ENCODE data around the gene CCDC102B.
"Not testable (repeated sequence)": the region's sequence is repeated elsewhere in the genome, so short reads cannot be mapped to it uniquely, and the experiment has no call there.

The CCDC102B gene

DNA sequence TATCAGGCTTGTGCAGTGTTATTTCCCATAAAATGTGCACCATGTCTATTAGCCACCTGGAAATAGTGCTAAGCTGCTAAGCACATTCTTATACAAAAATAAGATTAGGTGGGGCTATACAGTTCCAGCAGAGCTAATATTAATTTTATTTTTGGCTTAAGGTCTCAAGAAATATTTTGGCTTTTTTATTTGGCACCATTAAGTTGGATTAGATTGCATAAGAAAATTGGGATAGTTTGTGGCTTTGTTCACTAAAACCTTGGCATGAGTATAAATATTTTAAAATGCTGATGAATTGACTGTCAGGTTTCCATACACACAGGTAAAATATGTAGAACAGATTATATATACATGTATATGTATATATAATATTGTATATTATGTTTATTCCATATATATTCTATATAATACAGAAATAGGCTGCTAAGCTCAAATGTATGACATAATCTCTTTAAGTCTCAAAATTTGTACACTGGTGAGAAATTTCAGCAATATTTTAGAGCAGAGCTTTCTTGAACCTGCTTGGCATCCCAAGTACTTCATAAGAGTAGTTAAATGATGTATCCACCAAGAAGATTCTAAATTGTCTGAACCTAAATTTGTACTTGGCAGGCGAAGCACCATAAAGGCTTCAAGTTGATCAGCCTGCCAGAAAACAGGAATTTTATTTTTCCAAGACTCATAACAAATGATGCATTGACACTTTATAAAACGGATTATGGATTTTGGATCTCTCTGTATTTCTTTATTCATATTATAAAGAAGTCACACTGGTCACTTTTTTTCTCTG lies 32.6 kb downstream of the CCDC102B start:
- DNase-seq: no peak

DNA sequence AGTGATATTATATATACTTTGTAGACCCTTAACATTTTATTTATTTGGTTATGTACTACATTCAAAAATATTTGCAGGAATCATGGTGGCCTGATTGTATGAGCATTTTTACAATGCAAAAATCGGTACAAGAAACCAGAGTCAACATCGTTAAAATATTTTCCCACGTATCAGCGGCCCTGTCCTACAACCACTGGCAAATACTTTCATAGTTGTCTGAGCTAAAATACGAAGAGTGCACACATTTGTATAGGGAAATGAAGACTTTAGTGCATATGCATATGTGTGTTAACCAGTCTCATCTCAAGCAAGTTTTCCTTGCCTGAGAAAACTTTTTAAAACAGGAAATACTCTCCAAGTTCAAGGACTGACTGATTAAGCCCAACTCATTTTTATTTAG lies 35.9 kb downstream of the CCDC102B start:
- DNase-seq: no peak

DNA sequence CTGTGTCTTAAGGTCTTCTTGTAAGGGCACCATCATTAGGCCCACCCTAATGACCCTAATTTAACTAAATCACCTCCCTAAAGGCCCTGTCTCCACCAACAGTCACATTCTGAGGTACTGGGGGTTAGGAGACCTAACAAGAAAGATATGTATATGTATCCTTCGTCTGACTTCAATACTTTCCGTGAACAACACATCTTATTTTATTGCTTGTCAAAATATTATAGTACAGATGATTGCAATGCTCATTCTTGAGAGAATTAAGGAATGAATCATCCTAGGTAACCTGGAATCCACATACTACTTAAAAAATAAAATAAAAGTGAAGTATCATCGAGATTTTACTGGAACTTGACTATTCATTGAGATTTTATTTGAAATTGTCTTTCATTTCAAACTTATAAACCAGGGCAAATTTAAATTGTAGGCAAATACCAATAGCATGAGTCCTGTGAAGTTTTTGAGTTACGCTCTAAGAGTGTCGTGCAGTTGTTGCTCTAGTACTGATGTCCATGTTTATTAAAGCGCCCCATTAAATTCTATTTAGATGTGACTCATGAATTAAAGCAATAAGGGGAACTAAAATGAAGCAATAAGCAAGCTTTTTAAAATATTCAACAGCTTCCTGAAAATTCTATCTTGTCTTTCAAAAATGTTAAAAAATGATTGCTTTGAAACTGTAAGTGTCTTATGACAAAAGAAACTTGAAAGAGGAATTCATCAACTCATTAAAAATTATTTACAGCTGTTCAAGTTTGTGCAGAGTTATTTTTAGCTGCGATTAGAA lies 40.0 kb downstream of the CCDC102B start:
- DNase-seq: no peak

DNA sequence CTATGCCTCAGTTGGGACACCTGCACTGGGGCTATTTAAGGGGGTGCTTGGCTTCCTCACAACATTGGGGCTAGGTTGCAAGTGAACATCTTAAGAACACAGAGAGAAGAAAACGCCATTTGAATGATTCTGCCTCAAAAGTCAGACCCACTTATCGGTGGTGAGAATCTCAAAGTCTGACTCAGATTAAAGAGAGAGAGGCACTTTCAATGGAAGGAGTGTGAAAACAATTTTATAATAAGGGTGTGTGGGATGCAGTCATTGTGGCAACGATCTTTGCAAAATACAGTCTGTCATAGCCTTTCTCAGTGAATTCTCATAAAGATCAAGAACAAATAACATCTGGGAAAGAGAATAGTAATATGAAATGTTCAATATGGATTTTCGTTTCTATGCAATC lies 41.8 kb downstream of the CCDC102B start:
- no peak for DNase-seq

DNA sequence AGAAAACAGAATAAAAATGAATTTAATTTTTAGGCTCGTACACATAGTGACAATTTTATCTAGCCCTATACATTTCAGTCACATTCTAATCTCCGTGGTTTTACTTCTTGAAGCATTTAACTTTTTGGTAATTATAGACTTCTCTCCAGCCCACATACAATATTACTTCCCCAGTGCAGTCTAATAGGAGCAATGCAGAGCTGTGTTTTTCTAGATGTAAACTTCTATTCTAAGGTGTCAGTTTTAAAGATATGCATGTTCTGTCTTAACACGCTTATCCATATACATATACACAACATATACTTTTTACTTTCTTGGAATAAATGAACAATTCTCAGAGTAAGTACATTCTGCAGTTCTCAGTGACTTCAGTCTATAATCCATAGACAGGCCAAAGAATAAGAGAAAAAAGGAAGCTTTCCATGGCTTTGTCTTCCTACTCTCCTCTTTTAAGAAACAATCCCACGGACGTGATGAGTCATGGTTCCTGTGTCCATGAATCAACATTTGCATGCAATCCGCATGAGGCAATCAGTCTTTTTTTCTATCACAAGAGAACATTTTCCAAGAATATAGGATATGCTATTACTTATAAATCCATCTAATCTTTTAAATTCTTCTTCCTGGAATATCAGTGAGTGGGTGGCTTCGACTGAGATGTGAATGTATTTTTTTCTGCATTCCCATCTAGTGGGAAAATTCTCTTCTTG lies 42.8 kb downstream of the CCDC102B start:
- peak in 1 of 2 donors; percentile 15 for DNase-seq

DNA sequence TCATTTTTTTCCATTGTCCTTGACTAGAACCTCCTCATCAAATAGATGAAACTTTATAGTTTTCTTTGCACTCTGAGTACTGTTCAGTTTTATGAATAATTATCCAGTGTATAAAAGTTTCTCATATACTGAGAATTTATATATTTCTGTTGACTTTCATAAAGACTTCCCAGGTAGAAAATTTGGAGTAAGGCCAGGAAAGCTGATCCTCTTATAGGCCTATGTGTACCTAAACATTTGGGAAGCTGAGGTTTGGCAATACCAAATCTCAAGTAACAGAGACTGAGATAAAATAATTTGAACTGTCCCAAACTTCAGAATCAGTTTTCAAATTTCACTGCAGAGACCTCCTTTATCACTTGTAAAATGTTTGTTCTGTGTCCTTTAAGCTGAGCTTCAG lies 43.4 kb downstream of the CCDC102B start:
- DNase-seq: no peak

DNA sequence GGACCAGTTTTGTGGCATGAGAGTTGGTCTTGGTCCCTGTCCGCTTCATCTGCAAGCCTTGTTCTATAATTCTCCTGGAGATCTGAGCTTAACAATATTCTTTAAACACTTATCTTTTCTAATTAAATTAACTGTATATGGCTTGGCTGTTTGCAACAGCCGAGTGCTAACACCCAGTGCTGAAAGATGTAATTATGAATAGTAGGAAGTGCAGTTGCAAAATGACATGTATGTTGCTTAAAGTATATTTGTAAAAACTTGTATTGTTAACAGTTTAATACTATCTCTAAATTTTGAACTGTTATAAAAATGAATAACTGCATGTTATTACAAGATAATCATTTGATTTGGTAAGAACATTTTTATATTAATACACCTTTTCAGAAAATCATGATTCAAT lies 45.1 kb downstream of the CCDC102B start:
- DNase-seq: no peak

DNA sequence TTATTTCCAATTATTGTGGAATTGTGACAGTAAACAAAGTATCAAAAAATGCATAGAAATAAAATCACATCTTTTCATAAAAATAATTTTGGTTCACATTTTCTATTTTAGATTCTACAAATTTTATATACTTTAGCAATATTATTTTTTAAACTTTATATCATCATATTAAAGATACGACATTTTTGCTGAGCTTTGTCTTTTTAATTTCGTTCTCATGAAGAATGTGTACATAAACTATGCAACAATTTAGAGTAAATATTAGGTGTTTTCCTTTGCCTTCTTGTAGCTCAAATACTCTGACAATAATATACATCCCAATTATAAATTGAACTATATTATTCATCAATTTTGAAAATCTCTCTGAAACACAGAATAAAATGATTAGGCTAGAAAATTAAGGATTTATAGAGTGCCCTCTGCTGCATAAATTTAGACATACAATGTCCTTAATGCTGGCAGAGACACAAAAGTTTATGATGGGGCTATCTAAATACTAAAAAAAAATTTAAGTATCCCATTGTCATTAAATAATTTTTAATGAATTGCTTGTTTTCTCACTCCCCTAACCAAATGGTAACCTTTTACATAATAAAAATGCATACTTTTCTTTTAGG lies 45.7 kb downstream of the CCDC102B start:
- no peak for DNase-seq

DNA sequence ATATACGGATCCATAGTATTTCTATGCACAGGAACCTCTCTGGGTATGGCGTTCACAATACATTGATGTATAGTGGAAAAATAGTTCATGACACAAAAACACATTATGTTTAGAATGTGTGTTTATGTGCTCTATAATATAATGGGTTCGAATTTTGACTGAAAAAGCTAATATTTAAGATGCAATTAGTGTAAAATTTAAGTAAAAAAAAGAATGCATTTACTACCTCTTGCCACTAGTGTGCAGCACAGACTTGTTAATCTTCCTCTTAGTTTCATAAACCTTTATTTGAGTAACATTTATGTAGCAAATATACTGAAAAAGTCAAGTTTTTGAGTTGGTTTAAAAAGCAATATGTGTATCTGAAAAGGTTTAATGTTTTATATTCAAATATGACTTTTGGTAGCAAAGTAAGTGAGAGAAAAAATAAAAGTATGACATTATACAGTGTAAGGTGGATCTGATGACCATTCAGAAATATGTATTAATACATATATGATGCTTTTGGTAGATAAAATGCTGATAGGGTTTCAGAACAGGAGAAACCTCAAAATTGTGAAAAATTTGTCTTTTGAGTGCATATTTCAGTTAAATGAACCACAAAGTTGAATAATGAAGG lies 49.4 kb downstream of the CCDC102B start:
- DNase-seq: peak in 1 of 2 donors; percentile 14

DNA sequence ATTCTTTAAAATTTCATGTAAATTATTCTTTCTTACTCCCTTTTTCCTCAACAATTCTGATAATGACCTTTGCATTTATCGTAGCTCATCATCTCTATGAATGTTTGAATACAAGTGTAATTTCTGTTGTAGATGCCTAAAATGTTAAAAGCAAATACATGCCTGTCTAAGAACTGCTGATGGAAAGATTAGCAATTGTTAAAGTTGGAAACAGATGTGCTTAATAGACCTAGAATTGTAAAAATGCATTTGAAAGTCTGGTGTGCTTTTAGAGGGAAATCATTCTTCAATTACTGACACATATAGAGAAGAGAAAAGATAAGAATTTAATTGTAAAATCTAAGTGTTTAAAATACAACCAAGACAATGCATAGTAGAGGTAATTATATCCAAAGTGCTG lies 50.4 kb downstream of the CCDC102B start:
- no peak for DNase-seq

DNA sequence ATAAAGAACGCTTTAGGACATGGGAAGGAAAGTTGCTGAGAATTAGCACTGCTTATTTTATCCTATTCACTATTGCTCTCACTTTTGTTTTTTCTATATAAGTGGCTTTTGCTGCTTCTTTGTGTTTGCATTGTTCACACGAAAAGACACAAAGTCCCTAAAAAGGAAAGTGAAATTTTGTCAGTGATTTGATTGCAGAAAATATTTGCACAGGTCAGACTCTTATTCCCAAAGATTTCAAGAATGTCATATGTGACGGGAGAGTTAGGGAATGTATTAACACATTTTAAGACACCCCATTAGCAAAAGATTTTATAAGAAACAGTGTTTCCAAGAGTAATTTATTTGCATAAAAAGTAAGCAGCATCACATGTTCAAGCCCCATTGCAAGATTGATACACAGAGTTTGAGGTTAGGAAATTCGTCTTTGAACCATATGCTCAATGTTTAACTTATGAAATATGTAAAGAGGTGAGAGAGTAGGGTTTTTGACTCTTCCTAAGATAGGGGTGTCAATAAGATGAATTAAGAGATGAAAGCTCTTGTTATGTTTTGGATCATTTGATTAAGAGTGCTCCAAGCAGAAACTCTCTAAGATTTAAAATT lies 57.0 kb downstream of the CCDC102B start:
- DNase-seq: no peak

DNA sequence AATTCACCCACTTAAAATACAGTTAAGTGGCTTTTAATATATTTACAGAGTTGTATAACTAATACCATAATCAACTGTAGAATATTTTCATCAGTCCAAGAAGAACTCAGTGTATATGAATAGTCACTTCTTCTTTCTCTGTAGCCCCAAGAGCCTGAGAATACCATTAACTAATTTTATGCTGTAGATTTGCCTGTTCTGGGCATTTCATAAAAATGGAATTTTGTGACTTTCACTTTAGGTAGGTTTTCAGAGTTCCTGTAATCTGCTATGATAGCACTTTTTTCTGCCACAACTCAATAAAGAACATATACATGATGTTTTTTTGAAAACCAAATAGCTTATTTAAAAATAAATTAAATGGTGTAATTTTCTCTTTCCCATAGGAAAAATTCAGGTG lies 57.6 kb downstream of the CCDC102B start:
- no peak for DNase-seq

DNA sequence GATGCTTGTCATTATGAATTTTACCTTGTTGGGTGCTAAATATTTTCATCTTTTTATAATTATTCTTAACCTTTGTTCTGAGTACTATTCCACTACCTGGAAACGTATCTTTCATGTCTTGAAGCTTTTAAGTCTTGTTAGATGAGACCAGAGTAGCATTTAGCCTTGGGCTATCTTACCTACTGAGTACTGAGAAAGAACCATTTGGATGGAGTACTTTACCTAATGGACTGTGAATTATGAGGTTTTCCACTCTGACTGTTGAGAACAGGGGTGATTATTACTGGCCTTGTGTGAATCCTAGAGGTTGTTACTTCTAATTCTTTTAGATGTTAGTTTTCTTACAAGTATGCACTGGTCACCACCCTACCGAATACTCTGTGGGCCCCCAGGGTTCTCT lies 63.5 kb downstream of the CCDC102B start:
- no peak for DNase-seq

DNA sequence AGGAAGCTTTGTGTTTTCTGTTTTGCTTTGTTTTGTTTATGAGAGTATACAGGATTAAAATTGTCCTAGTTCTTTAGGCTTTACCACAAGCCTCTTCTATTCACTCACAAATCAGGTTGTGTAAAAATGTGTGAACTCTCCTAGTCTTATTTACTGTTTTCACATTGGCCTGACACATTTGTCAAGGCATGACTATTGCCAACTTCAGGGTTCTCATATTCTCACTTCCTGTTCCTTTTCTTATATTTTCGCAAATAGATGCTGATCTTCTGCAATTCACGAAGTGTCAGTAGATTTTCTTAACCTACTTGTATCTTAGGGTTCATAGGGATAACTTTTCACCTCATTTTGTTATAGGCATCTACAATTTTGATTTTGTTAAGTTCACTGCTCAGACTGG lies 67.1 kb downstream of the CCDC102B start:
- DNase-seq: no peak

DNA sequence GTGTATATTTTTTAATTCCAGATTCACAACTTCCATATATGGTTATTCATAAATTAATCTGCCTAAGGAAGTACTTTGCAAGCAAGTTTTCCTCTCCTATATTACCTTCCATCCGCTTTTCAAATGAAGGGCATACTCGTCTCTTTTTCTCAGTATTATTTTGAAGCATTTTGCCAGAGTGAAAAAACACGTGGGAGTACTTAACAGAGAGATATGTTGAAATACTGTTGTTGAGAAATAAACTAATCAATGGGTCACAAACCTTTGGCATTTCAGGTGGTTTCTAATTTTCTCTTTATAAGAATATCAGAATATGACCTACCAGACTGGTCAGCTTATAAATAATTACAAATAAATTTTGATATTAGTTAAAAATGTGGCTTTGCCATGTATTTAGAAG lies 67.6 kb downstream of the CCDC102B start:
- no peak for DNase-seq

DNA sequence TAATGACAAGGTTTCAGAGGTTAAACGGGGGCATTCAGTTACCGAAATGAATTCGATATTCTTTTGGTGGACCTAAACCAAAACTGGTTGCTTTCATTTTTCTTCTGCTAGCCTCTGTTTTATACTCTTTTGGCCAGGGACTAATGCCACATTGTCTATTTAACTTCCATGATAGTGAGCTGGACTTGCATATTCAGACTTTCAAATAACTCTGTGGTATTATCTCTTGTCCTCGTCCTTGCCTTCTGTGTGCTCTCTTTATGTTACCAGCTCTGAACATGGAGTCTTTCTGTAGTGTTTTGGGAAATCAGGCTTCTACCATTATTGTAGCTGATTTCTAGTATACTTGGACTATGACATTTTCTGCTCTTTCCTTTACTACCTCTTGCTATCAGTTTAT lies 75.1 kb downstream of the CCDC102B start:
- DNase-seq: no peak

DNA sequence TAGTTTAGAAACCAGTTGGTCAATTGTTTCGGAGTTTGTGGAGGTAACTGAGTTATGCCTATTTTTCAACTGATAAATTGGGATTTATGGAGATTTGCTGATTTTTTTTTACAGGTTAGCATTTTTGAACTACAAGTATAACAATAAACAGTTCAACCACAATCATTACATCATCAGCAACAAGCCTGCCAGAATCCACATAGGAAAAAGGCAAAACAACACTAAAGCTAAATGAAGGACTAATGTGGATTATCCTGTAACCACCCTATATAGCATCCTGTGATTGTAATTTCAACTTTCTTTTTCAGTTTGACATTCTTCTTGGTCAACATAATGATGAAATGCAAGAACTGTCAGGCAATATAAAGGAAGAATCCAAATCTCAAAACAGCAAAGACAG lies 76.5 kb downstream of the CCDC102B start:
- no peak for DNase-seq

DNA sequence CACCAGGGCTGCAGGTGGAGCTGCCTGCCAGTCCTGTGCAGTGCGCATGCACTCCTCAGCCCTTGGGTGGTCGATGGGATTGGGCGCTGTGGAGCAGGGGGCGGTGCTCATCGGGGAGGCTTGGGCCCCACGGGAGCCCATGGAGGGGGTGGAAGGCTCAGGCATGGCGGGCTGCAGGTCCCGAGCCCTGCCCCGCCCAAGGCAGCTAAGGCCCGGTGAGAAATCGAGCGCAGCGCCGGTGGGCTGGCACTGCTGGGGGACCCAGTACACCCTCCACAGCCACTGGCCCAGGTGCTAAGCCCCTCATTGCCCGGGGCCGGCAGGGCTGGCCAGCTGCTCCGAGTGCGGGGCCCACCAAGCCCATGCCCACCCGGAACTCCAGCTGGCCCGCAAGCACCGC lies 82.1 kb downstream of the CCDC102B start:
- DNase-seq: not testable (repeated sequence)

DNA sequence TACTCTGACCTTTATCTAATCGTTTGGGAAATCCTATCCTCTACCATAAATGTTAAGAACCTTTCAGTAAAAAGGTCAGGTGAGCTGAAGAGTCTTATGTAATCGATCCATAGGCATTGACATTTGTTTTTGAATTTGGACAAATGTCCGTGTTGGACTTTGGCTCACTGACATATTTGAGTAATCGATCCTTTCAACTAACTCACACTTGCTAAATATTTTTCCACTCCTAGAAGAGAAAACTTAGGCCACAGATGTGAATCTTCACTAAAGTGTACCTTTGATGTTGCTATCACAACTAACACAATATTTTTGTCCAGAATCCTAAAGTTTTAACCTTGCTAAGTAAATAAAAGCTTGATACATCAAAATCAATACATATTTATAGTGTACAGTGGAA lies 89.5 kb downstream of the CCDC102B start:
- DNase-seq: no peak

DNA sequence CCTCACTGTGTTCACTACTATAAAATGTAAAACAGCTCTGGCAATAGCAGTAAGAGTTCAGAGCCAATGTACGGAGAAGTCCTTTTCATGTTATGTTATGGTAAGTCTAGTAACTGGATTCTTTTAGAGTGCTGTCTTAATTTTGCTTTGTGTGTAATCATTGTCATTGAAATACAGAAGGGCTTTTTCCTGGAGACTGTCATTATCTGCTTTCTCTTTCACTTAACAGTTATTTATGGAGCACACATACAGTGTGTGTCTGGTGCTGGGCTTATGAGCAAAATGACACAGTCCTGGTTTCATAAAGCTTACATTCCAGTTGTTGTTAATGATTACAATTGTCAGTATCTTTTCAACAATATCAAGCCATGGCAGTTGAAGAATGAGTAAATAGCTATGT lies 95.5 kb downstream of the CCDC102B start:
- DNase-seq: no peak

DNA sequence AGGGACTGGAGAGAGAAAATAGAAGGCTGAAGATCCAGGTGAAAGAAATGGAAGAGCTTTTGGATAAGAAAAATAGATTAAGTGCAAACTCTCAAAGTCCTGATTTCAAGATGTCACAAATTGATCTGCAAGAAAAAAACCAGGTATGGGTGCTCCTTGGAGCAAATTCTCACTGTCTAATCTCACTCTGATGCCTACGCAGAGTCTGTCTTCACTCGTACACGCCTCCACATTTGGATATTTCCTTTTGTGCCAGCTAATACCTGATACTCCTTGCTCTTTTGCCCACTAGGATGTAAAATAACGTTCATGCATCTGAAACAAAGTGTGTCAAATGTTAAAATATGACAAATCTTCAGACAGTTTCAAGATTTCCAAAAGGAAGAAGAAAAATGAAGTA lies 99.4 kb downstream of the CCDC102B start:
- no peak for DNase-seq

DNA sequence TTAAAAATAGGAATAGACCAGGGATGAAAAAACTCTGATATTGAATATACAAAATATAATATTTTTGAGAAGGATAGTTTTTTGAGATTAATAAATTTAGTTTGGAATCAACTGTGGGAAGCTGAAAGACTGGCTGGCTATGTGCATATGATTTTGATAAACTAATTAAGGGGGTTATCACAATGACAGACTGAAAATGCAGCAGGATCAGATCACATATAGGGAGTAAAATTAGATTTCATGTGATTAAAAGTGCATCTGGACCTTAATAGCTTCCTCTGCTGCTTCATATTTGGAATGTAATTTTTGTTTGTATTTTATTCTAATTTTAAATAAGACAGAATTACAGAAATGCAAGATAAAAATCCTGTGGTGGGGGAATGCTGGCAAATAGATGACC lies 111.7 kb downstream of the CCDC102B start:
- no peak for DNase-seq

Data from CD4-positive, alpha-beta T cell treated with Interleukin-4 for 1 hour (primary cell).